Lower leg skin (tissue), 4 donors: Measurements from ENCODE around the gene CABP2. TPM values are rescaled to one million over a fixed set of nuclear protein-coding genes. Genes with fewer than 3 reads are reported as not detected.

ENCODE experiments used
- DNase-seq, 2 donors: peaks; one replicate each; pipeline ENCODE4 v3.0.0-alpha.2; 2019; ENCODE audit warnings: low spot score in 2 of 2
- H3K4me3 ChIP-seq: fragments of 200-600 bp; sonication (generic); 2 replicates; pipeline ENCODE4 v1.5.1; 2017; ENCODE audit warnings: mild to moderate bottlenecking, low read depth; ENCODE audit not compliant: poor library complexity, severe bottlenecking
- CTCF ChIP-seq, 3 donors: fragments of 450-650 bp; IDR thresholded peaks; one replicate each; pipeline ENCODE4 v1.5.1; 2016; ENCODE audit warnings: antibody characterized with exemption in 3 of 3, mild to moderate bottlenecking in 3 of 3, moderate library complexity in 2 of 3
- POLR2A ChIP-seq, 2 donors: fragments of 450-650 bp; IDR thresholded peaks; one replicate each; pipeline ENCODE4 v1.6.1; 2016 to 2017; ENCODE audit warnings: antibody characterized with exemption in 2 of 2, mild to moderate bottlenecking in 1 of 2, moderate library complexity in 1 of 2
- WGBS, 2 donors: methylation state at CpG; one replicate each; pipeline ENCODE4 v1.1.5; 2018; 5-methylcytosine and 5-hydroxymethylcytosine counted together
- intact Hi-C: fragments of 100-400 bp; cut with DNase I; formaldehyde crosslinking; loops from one replicate; pipeline ENCODE4 v1.15.0; 2023; ENCODE audit warnings: low total_unique reads
- total RNA-seq, 4 donors: library from RNA; depleted of rRNA; stranded (reverse); fragments of >200 nt; gene quantifications; one replicate each; pipeline ENCODE4 v1.1.0, GENCODE V29; 2016

Gene CABP2
- total RNA-seq, 4 donors from 2014 or later: not detected

GRCh38 chr11:67496113-67496512, 27.1 kb downstream of the CABP2 start:
- no peak for DNase-seq
- intact Hi-C loops: no loop called here
- TF ChIP-seq POLR2A (IDR thresholded peaks at IDR 0.05): no peak
- no peak for TF ChIP-seq CTCF (IDR thresholded peaks at IDR 0.05)
- no peak overlapping the region for H3K4me3 ChIP-seq
- WGBS, 2 donors: 89 to 93% methylated on average over 12 of the region's 12 CpGs

GRCh38 chr11:67495234-67496005, 27.8 kb downstream of the CABP2 start:
- peak in 1 of 2 donors; percentile 84 for DNase-seq
- WGBS, 2 donors: 92% methylated on average over 10 to 16 of the region's 16 CpGs
- intact Hi-C loops: no loop called here
- no peak for TF ChIP-seq POLR2A (IDR thresholded peaks at IDR 0.05)
- no peak for TF ChIP-seq CTCF (IDR thresholded peaks at IDR 0.05)
- no peak overlapping the region for H3K4me3 ChIP-seq

DNA sequence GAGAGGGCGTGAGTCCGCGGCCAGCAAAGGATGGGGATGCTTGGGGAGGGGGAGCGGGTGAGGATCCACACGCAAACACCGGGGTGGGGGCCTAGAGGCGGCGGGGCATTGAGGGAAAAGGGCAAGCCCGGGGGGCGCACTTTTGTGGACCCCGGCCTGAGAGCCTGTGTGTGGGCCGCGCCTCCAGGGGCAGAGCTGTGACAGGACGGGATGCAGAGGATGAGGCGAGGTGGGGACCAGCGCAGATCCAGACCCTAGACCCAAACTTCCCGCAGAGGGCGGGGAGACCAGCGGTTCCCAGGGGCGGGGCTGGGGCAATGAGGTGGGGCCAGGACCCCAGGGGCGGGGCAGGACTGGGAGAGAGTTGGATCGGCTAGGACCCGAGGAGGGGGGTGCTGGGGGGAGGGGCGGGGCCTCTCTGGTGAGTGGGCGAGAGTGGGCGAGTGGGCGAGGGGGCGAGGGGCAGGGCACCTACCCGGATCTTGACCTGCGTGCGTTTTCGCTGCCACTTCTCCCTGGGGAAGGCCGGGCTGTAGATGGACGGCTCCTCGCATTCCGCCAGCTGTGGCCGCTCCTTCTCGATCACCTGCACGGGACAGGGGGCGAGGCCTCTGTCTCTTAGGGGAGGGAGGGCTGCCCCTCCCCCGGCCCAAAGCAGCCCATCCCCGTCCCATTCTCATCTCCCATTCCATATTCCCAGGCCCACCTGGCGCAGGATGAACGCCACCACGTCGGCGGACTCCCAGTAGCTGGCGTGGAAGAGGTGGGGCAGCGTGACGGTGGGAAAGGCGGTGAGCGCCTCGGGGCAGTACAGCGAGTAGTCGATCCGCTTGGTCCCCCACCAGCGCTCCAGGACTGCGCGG, 28.6 kb downstream of the CABP2 start:
- DNase-seq: peak in 1 of 2 donors; percentile 84
- intact Hi-C loops: no loop called here
- TF ChIP-seq POLR2A (IDR thresholded peaks at IDR 0.05): no peak
- TF ChIP-seq CTCF (IDR thresholded peaks at IDR 0.05): no peak
- no peak overlapping the region for H3K4me3 ChIP-seq
- WGBS, 2 donors: 90 to 91% methylated on average over 58 to 59 of the region's 59 CpGs

- WGBS, 2 donors: 94 to 96% methylated on average over 46 to 65 of the region's 65 CpGs
- TF ChIP-seq POLR2A (IDR thresholded peaks at IDR 0.05): no peak
- no peak for TF ChIP-seq CTCF (IDR thresholded peaks at IDR 0.05)
- H3K4me3 ChIP-seq: no peak overlapping the region
- peak in 1 of 2 donors; percentile 84 for DNase-seq
- intact Hi-C loops: no loop called here
Observed at GRCh38 chr11:67493548-67494370, 29.5 kb downstream of the CABP2 start.

DNA sequence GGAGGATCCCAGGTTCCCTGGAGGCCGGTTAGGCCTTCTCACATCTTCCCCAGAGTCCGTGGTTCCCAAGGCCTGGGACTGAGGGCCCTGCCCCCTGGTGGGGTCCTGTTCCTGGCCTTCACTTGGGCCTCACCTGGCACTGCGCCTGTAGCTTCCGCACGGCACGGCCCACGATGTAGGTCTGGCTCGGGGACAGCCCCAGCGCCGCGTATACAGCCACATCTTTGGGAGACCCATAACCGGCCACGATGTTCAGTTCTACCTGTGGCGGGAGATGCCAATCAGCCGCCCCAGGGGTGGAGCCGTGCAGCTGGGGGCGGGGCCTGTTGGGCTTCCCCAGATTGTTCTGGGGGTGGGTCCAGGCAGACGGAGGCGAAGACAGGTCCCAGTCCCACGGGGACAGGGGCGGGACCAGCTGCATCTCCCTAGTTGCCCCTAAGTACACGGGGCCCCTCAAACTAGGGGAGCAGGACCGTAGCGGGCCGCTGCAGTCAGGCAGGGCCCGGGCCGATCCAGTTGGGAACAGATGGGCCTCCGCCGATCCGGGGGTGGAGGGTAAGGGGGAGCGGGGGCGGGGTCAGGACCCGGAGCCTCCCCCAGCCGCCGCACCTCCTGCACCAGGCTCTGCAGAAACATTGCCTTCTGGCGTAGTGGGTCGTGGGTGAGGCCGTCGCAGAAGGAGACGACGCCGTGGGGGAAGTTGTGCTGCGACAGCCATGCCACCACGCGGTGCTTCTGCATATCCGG, 30.3 kb downstream of the CABP2 start:
- no peak for TF ChIP-seq CTCF (IDR thresholded peaks at IDR 0.05)
- TF ChIP-seq POLR2A (IDR thresholded peaks at IDR 0.05): no peak
- intact Hi-C loops: no loop called here
- no peak overlapping the region for H3K4me3 ChIP-seq
- DNase-seq: peak in 1 of 2 donors; percentile 79
- 83 to 92% methylated on average over 26 to 45 of the region's 46 CpGs for WGBS, 2 donors
